ENCODE measurements around the gene REPS2. TPM values are rescaled to one million over a fixed set of nuclear protein-coding genes. Genes with fewer than 3 reads are reported as not detected.

REPS2 gene
- total RNA-seq, 4 donors from 2014 or later, result 4.0 to 12.6 (median 5.0) TPM

GRCh38 chrX:17164079-17164478 is 217.6 kb downstream of the REPS2 start:
- ATAC-seq (ENCODE audit: low FRiP score), result no peak
- TF ChIP-seq CTCF (IDR thresholded peaks at IDR 0.05), result no peak
- DNase-seq (ENCODE audit: low spot score), result no peak

GRCh38 chrX:17164941-17165340 is 218.5 kb downstream of the REPS2 start:
- no peak for TF ChIP-seq CTCF (IDR thresholded peaks at IDR 0.05)
- ATAC-seq (ENCODE audit: low FRiP score), result no peak
- no peak for DNase-seq (ENCODE audit: low spot score)

GRCh38 chrX:17167915-17168314 is 221.5 kb downstream of the REPS2 start:
- no peak for ATAC-seq (ENCODE audit: low FRiP score)
- no peak for DNase-seq (ENCODE audit: low spot score)
- no peak for TF ChIP-seq CTCF (IDR thresholded peaks at IDR 0.05)

- no peak for DNase-seq (ENCODE audit: low spot score)
- no peak for ATAC-seq (ENCODE audit: low FRiP score)
- no peak for TF ChIP-seq CTCF (IDR thresholded peaks at IDR 0.05)
Observed at GRCh38 chrX:17170973-17171372, 224.5 kb downstream of the REPS2 start.

- no peak for TF ChIP-seq CTCF (IDR thresholded peaks at IDR 0.05)
- DNase-seq (ENCODE audit: low spot score) (no peak), ATAC-seq (ENCODE audit: low FRiP score) (no peak)
Observed at GRCh38 chrX:17174671-17175070, 228.2 kb downstream of the REPS2 start.

- TF ChIP-seq CTCF (IDR thresholded peaks at IDR 0.05), result no peak
- DNase-seq (ENCODE audit: low spot score), result no peak
- ATAC-seq (ENCODE audit: low FRiP score), result no peak
Observed at GRCh38 chrX:17182317-17182716, 235.9 kb downstream of the REPS2 start.

- no peak for TF ChIP-seq CTCF (IDR thresholded peaks at IDR 0.05)
- DNase-seq (ENCODE audit: low spot score) (no peak), ATAC-seq (ENCODE audit: low FRiP score) (no peak)
Observed at GRCh38 chrX:17183566-17183965, 237.1 kb downstream of the REPS2 start.
